ENCODE measurements around the gene PSME2.

GRCh38 chr14:24116128-24116814 is 30.1 kb downstream of the PSME2 start:
- TF ChIP-seq, protein P1, sequence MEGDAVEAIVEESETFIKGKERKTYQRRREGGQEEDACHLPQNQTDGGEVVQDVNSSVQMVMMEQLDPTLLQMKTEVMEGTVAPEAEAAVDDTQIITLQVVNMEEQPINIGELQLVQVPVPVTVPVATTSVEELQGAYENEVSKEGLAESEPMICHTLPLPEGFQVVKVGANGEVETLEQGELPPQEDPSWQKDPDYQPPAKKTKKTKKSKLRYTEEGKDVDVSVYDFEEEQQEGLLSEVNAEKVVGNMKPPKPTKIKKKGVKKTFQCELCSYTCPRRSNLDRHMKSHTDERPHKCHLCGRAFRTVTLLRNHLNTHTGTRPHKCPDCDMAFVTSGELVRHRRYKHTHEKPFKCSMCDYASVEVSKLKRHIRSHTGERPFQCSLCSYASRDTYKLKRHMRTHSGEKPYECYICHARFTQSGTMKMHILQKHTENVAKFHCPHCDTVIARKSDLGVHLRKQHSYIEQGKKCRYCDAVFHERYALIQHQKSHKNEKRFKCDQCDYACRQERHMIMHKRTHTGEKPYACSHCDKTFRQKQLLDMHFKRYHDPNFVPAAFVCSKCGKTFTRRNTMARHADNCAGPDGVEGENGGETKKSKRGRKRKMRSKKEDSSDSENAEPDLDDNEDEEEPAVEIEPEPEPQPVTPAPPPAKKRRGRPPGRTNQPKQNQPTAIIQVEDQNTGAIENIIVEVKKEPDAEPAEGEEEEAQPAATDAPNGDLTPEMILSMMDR (conservative IDR thresholded peaks at IDR 0.05 in 1 of 2, IDR thresholded peaks at IDR 0.05 in 1 of 2; ENCODE audit: low read depth in 1 of 2, low read length in 2 of 2), result no peak
- no peak for TF ChIP-seq EZH2 (IDR thresholded peaks at IDR 0.05; ENCODE audit: low read length, missing control alignments)

Data from fibroblast of lung (primary cell).